T47D (cell line): ENCODE data around the gene SLC38A9.
"Not testable (repeated sequence)": the region's sequence is repeated elsewhere in the genome, so short reads cannot be mapped to it uniquely, and the experiment has no call there.

Experiments
- DNase-seq, 2 experiments: peaks; one replicate each; pipeline versions ENCODE4 v3.0.0 to v3.0.0-alpha.2; 2011 to 2012; ENCODE audit warnings: low read depth in 1 of 2, low spot score in 1 of 2
- JUND ChIP-seq: IDR thresholded peaks from 2 replicates; pipeline ENCODE4 v1.6.1; 2012; ENCODE audit warnings: low read depth
- in situ Hi-C: cut with HindIII; loops from 2 replicates; pipeline ENCODE4 v1.10.0; 2016; ENCODE audit warnings: low sequenced_read_pairs, low pct_unique_long_range_greater_than_20kb

The SLC38A9 gene

GRCh38 chr5:55699041-55699688 is 13.0 kb downstream of the SLC38A9 start:
- DNase-seq, result no peak
- no peak for TF ChIP-seq JUND
- in situ Hi-C loops, result no loop called here

- in situ Hi-C loops, DNase-seq: not testable (repeated sequence)
Measured at GRCh38 chr5:55696704-55697103, 15.4 kb downstream of the SLC38A9 start.

- TF ChIP-seq JUND, result no peak
- in situ Hi-C loops, result no loop called here
- peak in 1 of 2 experiments; percentile 72 for DNase-seq
Measured at GRCh38 chr5:55694152-55694830, 17.8 kb downstream of the SLC38A9 start.

GRCh38 chr5:55692509-55692908 is 19.6 kb downstream of the SLC38A9 start:
- in situ Hi-C loops, result no loop called here
- no peak for DNase-seq
- TF ChIP-seq JUND, result no peak

- TF ChIP-seq JUND, result no peak
- in situ Hi-C loops, result no loop called here
- DNase-seq, result no peak
Measured at GRCh38 chr5:55692106-55692417, 20.1 kb downstream of the SLC38A9 start.

- DNase-seq, result peak; percentile 37 to 71
- no peak for TF ChIP-seq JUND
- in situ Hi-C loops, result no loop called here
Measured at GRCh38 chr5:55691265-55692105, 20.6 kb downstream of the SLC38A9 start.

GRCh38 chr5:55682071-55682470 is 30.1 kb downstream of the SLC38A9 start:
- TF ChIP-seq JUND, result no peak
- in situ Hi-C loops, result no loop called here
- no peak for DNase-seq

GRCh38 chr5:55681301-55681700 is 30.8 kb downstream of the SLC38A9 start:
- TF ChIP-seq JUND, result no peak
- in situ Hi-C loops, result no loop called here
- DNase-seq, result no peak

- in situ Hi-C loops, result no loop called here
- no peak for DNase-seq
- TF ChIP-seq JUND, result no peak
Measured at GRCh38 chr5:55680353-55680752, 31.8 kb downstream of the SLC38A9 start.

- TF ChIP-seq JUND, result no peak
- DNase-seq, result no peak
- in situ Hi-C loops, result no loop called here
Measured at GRCh38 chr5:55679556-55679955, 32.6 kb downstream of the SLC38A9 start.

- TF ChIP-seq JUND, result no peak
- DNase-seq, result no peak
- in situ Hi-C loops, result no loop called here
Measured at GRCh38 chr5:55675119-55675518, 37.0 kb downstream of the SLC38A9 start.

GRCh38 chr5:55674340-55674739 is 37.8 kb downstream of the SLC38A9 start:
- in situ Hi-C loops, result no loop called here
- TF ChIP-seq JUND, result no peak
- DNase-seq, result no peak

- TF ChIP-seq JUND, result no peak
- in situ Hi-C loops, result no loop called here
- DNase-seq, result no peak
Measured at GRCh38 chr5:55672477-55672911, 39.6 kb downstream of the SLC38A9 start.
